ENCODE data around the gene CNIH2. TPM values are rescaled to one million over a fixed set of nuclear protein-coding genes. Genes with fewer than 3 reads are reported as not detected.

Gene CNIH2
- total and polyA plus RNA-seq, 2 of the 8 experiments (the other 6 are each of a cell fraction or from before 2014, with no cell fraction given), result 12.5 to 15.8 TPM

GRCh38 chr11:66329165-66329673 is 51.2 kb downstream of the CNIH2 start (continued):
- TF ChIP-seq CHD7 (IDR thresholded peaks at IDR 0.05; ENCODE audit: insufficient replicate concordance, low read length) (no peak), SIN3A (conservative IDR thresholded peaks at IDR 0.05 in 1 of 2, IDR thresholded peaks at IDR 0.05 in 1 of 2; ENCODE audit: low read depth in 1 of 2, low read length in 2 of 2) (no peak), CHD1 (IDR thresholded peaks at IDR 0.05; ENCODE audit: low read depth, low read length) (no peak), POLR2AphosphoS5 (IDR thresholded peaks at IDR 0.05; ENCODE audit: low read depth, low read length) (no peak), SRF (IDR thresholded peaks at IDR 0.05; ENCODE audit: low read depth, low read length) (no peak), EGR1 (IDR thresholded peaks at IDR 0.05; ENCODE audit: borderline replicate concordance, low read depth, low read length) (no peak), CBX8 (IDR thresholded peaks at IDR 0.05; ENCODE audit: borderline replicate concordance, low read depth, low read length) (no peak), GABPA (IDR thresholded peaks at IDR 0.05; ENCODE audit: borderline replicate concordance, insufficient read depth, low read length) (no peak)

Data from H1 (cell line).